K562 (cell line): ENCODE results near the gene KRT77. TPM values are rescaled to one million over a fixed set of nuclear protein-coding genes. Genes with fewer than 3 reads are reported as not detected.

Source experiments
- ATF7 ChIP-seq: fragments of 450-650 bp; IDR thresholded peaks from 2 replicates; pipeline ENCODE4 v1.7.1; 2014; ENCODE audit warnings: mild to moderate bottlenecking, moderate library complexity
- CBFA2T2 ChIP-seq: fragments of 450-650 bp; conservative IDR thresholded peaks from 2 replicates; pipeline ENCODE4 v1.6.1; 2017; ENCODE audit warnings: mild to moderate bottlenecking
- DMBX1 ChIP-seq: fragments of 250-450 bp; sonication (Bioruptor Pico); IDR thresholded peaks from 2 replicates; pipeline ENCODE4 v1.8.0; 2022; ENCODE audit warnings: inconsistent platforms, mild to moderate bottlenecking, moderate library complexity, borderline replicate concordance
- FUS ChIP-seq: fragments of 200-400 bp; formaldehyde crosslinking; optimal IDR thresholded peaks from 2 replicates; pipeline ENCODE3; 2017; ENCODE audit warnings: low read depth, low read length
- LEF1 ChIP-seq: fragments of 450-650 bp; IDR thresholded peaks from 2 replicates; pipeline ENCODE4 v1.6.1; 2016; ENCODE audit warnings: mild to moderate bottlenecking
- MAFF ChIP-seq: IDR thresholded peaks from 2 replicates; pipeline ENCODE4 v1.6.1; 2012; ENCODE audit warnings: low read length, improper control_type of control experiment
- SIN3A ChIP-seq, 2 experiments: fragments of 150-350 bp in 1 of 2; IDR thresholded peaks; 2 replicates each; pipeline ENCODE4 v1.6.1; 2011 to 2016; ENCODE audit warnings: borderline replicate concordance in 2 of 2, low read depth in 2 of 2, low read length in 2 of 2, mild to moderate bottlenecking in 2 of 2, moderate library complexity in 2 of 2; ENCODE audit not compliant: control insufficient read depth in 1 of 2
- TRIM24 ChIP-seq, 2 experiments: fragments of 450-650 bp; IDR thresholded peaks; 2 replicates each; pipeline ENCODE4 v1.6.1; 2016
- ZKSCAN3 ChIP-seq: fragments of 250-450 bp; sonication (Bioruptor Pico); IDR thresholded peaks from 2 replicates; pipeline ENCODE4 v1.4.0; 2020
- polyA plus RNA-seq, 8 experiments: library from polyadenylated mRNA; depleted of rRNA in 4 of 8; stranded (reverse) in 5 of 8; unstranded in 3 of 8; fragments of >200 nt; fragmentation: Nextera tagmentation in 2 of 8; fragmentation: Illumina TruSeq in 1 of 8; extraction: Ambion mirVana in 2 of 8; extraction: Trizol in 1 of 8; gene quantifications; 2 replicates each; pipeline versions ENCODE4 v1.2.1 to v1.2.3, GENCODE V29; 2011 to 2014; ENCODE audit warnings: inconsistent platforms in 1 of 8, missing spikeins in 1 of 8
- total RNA-seq, 7 experiments: library from RNA; depleted of rRNA in 6 of 7; stranded (reverse); fragments of >200 nt in 6 of 7; fragmentation: Illumina TruSeq in 2 of 7; extraction: Trizol in 2 of 7; gene quantifications; 2 replicates each; pipeline versions ENCODE4 v1.2.1 to v1.2.3, GENCODE V29; 2011 to 2021; ENCODE audit warnings: low replicate concordance in 1 of 7
- TF ChIP-seq, protein P1 (sequence below): fragments of 200-600 bp; sonication (generic); IDR thresholded peaks from one replicate; pipeline ENCODE4 v1.6.1; 2012; ENCODE audit warnings: mild to moderate bottlenecking, low read depth, low read length, inconsistent platforms
- TF ChIP-seq, protein P2 (sequence below), 2 experiments: fragments of 250-450 bp in 1 of 2; fragments of 450-650 bp in 1 of 2; sonication (Bioruptor Pico) in 1 of 2; IDR thresholded peaks; 2 replicates each; pipeline versions ENCODE4 v1.6.1 to v1.8.0; 2016 to 2021; ENCODE audit warnings: mild to moderate bottlenecking in 2 of 2, moderate library complexity in 2 of 2, missing compliant biosample characterization in 1 of 2, missing genetic modification characterization in 1 of 2
- TF ChIP-seq, protein P3 (sequence below): fragments of 450-650 bp; conservative IDR thresholded peaks from 2 replicates; pipeline ENCODE4 v1.6.1; 2016; ENCODE audit warnings: missing genetic modification characterization, low read depth, mild to moderate bottlenecking, control low read depth, missing compliant biosample characterization
- TF ChIP-seq, protein P4 (sequence below): fragments of 450-650 bp; formaldehyde crosslinking; IDR thresholded peaks from 2 replicates; pipeline ENCODE4 v1.4.0; 2022; ENCODE audit warnings: missing genetic modification characterization

KRT77 gene
- total and polyA plus RNA-seq, 9 of the 15 experiments (the other 6 are each of a cell fraction or from before 2014, with no cell fraction given): not detected

- TF ChIP-seq, protein P1, sequence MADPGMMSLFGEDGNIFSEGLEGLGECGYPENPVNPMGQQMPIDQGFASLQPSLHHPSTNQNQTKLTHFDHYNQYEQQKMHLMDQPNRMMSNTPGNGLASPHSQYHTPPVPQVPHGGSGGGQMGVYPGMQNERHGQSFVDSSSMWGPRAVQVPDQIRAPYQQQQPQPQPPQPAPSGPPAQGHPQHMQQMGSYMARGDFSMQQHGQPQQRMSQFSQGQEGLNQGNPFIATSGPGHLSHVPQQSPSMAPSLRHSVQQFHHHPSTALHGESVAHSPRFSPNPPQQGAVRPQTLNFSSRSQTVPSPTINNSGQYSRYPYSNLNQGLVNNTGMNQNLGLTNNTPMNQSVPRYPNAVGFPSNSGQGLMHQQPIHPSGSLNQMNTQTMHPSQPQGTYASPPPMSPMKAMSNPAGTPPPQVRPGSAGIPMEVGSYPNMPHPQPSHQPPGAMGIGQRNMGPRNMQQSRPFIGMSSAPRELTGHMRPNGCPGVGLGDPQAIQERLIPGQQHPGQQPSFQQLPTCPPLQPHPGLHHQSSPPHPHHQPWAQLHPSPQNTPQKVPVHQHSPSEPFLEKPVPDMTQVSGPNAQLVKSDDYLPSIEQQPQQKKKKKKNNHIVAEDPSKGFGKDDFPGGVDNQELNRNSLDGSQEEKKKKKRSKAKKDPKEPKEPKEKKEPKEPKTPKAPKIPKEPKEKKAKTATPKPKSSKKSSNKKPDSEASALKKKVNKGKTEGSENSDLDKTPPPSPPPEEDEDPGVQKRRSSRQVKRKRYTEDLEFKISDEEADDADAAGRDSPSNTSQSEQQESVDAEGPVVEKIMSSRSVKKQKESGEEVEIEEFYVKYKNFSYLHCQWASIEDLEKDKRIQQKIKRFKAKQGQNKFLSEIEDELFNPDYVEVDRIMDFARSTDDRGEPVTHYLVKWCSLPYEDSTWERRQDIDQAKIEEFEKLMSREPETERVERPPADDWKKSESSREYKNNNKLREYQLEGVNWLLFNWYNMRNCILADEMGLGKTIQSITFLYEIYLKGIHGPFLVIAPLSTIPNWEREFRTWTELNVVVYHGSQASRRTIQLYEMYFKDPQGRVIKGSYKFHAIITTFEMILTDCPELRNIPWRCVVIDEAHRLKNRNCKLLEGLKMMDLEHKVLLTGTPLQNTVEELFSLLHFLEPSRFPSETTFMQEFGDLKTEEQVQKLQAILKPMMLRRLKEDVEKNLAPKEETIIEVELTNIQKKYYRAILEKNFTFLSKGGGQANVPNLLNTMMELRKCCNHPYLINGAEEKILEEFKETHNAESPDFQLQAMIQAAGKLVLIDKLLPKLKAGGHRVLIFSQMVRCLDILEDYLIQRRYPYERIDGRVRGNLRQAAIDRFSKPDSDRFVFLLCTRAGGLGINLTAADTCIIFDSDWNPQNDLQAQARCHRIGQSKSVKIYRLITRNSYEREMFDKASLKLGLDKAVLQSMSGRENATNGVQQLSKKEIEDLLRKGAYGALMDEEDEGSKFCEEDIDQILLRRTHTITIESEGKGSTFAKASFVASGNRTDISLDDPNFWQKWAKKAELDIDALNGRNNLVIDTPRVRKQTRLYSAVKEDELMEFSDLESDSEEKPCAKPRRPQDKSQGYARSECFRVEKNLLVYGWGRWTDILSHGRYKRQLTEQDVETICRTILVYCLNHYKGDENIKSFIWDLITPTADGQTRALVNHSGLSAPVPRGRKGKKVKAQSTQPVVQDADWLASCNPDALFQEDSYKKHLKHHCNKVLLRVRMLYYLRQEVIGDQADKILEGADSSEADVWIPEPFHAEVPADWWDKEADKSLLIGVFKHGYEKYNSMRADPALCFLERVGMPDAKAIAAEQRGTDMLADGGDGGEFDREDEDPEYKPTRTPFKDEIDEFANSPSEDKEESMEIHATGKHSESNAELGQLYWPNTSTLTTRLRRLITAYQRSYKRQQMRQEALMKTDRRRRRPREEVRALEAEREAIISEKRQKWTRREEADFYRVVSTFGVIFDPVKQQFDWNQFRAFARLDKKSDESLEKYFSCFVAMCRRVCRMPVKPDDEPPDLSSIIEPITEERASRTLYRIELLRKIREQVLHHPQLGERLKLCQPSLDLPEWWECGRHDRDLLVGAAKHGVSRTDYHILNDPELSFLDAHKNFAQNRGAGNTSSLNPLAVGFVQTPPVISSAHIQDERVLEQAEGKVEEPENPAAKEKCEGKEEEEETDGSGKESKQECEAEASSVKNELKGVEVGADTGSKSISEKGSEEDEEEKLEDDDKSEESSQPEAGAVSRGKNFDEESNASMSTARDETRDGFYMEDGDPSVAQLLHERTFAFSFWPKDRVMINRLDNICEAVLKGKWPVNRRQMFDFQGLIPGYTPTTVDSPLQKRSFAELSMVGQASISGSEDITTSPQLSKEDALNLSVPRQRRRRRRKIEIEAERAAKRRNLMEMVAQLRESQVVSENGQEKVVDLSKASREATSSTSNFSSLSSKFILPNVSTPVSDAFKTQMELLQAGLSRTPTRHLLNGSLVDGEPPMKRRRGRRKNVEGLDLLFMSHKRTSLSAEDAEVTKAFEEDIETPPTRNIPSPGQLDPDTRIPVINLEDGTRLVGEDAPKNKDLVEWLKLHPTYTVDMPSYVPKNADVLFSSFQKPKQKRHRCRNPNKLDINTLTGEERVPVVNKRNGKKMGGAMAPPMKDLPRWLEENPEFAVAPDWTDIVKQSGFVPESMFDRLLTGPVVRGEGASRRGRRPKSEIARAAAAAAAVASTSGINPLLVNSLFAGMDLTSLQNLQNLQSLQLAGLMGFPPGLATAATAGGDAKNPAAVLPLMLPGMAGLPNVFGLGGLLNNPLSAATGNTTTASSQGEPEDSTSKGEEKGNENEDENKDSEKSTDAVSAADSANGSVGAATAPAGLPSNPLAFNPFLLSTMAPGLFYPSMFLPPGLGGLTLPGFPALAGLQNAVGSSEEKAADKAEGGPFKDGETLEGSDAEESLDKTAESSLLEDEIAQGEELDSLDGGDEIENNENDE: no peak
- TF ChIP-seq SIN3A (IDR thresholded peaks at IDR 0.05; ENCODE audit: borderline replicate concordance in 2 of 2, control insufficient read depth in 1 of 2, low read depth in 2 of 2, low read length in 2 of 2): no peak
- TF ChIP-seq, protein P2, sequence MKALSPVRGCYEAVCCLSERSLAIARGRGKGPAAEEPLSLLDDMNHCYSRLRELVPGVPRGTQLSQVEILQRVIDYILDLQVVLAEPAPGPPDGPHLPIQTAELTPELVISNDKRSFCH (CRISPR knock-in tag; IDR thresholded peaks at IDR 0.05): no peak
- TF ChIP-seq, protein P2 (tag; IDR thresholded peaks at IDR 0.05): no peak
- TF ChIP-seq ATF7: peak; percentile 21; the same call in 1 of the 2 replicates
- TF ChIP-seq FUS: no peak
- TF ChIP-seq LEF1: peak; percentile 56; the same call in 1 of the 2 replicates
- TF ChIP-seq, protein P3, sequence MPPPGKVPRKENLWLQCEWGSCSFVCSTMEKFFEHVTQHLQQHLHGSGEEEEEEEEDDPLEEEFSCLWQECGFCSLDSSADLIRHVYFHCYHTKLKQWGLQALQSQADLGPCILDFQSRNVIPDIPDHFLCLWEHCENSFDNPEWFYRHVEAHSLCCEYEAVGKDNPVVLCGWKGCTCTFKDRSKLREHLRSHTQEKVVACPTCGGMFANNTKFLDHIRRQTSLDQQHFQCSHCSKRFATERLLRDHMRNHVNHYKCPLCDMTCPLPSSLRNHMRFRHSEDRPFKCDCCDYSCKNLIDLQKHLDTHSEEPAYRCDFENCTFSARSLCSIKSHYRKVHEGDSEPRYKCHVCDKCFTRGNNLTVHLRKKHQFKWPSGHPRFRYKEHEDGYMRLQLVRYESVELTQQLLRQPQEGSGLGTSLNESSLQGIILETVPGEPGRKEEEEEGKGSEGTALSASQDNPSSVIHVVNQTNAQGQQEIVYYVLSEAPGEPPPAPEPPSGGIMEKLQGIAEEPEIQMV (tag): no peak
- no peak for TF ChIP-seq DMBX1 (CRISPR knock-in tag)
- TF ChIP-seq, protein P4, sequence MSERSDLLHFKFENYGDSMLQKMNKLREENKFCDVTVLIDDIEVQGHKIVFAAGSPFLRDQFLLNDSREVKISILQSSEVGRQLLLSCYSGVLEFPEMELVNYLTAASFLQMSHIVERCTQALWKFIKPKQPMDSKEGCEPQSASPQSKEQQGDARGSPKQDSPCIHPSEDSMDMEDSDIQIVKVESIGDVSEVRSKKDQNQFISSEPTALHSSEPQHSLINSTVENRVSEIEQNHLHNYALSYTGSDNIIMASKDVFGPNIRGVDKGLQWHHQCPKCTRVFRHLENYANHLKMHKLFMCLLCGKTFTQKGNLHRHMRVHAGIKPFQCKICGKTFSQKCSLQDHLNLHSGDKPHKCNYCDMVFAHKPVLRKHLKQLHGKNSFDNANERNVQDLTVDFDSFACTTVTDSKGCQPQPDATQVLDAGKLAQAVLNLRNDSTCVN: no peak
- no peak for TF ChIP-seq ZKSCAN3 (CRISPR knock-in tag)
- TF ChIP-seq TRIM24 (IDR thresholded peaks at IDR 0.05): no peak
- peak; percentile 56; the same call in 1 of the 2 replicates for TF ChIP-seq CBFA2T2
- peak; percentile 42; the same call in 1 of the 2 replicates for TF ChIP-seq MAFF
Measured at GRCh38 chr12:52660934-52661499, 42.3 kb downstream of the KRT77 start (continued).
